ENCODE measurements around the gene DLD.

DLD gene

GRCh38 chr7:107854989-107855388, 36.0 kb upstream of the DLD start:
- TF ChIP-seq CREB5 (CRISPR knock-in tag; IDR thresholded peaks at IDR 0.05; ENCODE audit: low read depth) (no peak), SNAI2 (CRISPR knock-in tag; IDR thresholded peaks at IDR 0.05) (no peak), GLIS3 (CRISPR knock-in tag; IDR thresholded peaks at IDR 0.05) (no peak), ZNF565 (CRISPR knock-in tag; conservative IDR thresholded peaks at IDR 0.05; ENCODE audit: low read depth) (no peak), ESRRG (CRISPR knock-in tag; IDR thresholded peaks at IDR 0.05) (no peak), ZFP30 (CRISPR knock-in tag; IDR thresholded peaks at IDR 0.05) (no peak)
- ATAC-seq: no peak; the same call in 2 of the 3 replicates

- ATAC-seq: peak; percentile 50
- TF ChIP-seq PATZ1 (CRISPR knock-in tag; IDR thresholded peaks at IDR 0.05; ENCODE audit: borderline replicate concordance) (no peak), TSHZ2 (CRISPR knock-in tag; IDR thresholded peaks at IDR 0.05) (no peak), RARB (CRISPR knock-in tag; IDR thresholded peaks at IDR 0.05) (no peak), GLIS3 (CRISPR knock-in tag; IDR thresholded peaks at IDR 0.05) (no peak)
Observed at GRCh38 chr7:107856806-107857540, 34.0 kb upstream of the DLD start.

- peak; percentile 59 for ATAC-seq
- TF ChIP-seq CSDC2 (CRISPR knock-in tag; IDR thresholded peaks at IDR 0.05) (no peak), CREB5 (CRISPR knock-in tag; IDR thresholded peaks at IDR 0.05; ENCODE audit: low read depth) (no peak), TOX (CRISPR knock-in tag; IDR thresholded peaks at IDR 0.05; ENCODE audit: borderline replicate concordance) (no peak), PATZ1 (CRISPR knock-in tag; IDR thresholded peaks at IDR 0.05; ENCODE audit: borderline replicate concordance) (no peak)
Observed at GRCh38 chr7:107857541-107857912, 33.5 kb upstream of the DLD start.

GRCh38 chr7:107858280-107858679, 32.7 kb upstream of the DLD start:
- no peak for ATAC-seq
- TF ChIP-seq ISL1 (CRISPR knock-in tag; IDR thresholded peaks at IDR 0.05): no peak
- no peak for TF ChIP-seq TSHZ2 (CRISPR knock-in tag; IDR thresholded peaks at IDR 0.05)
